CD4-positive, alpha-beta T cell (primary cell): Measurements from ENCODE around the gene QSOX1. TPM values are rescaled to one million over a fixed set of nuclear protein-coding genes. Genes with fewer than 3 reads are reported as not detected.

Experiments used
- ATAC-seq: fragments of 200-7000 bp; cut with Tn5 transposase; one replicate; pipeline ENCODE4 v1.10.0; 2022; ENCODE audit warnings: mild to moderate bottlenecking; ENCODE audit not compliant: poor library complexity
- CTCF ChIA-PET: fragments of 350-600 bp; sonication (Branson Sonifier 250); formaldehyde crosslinking; loops from one replicate; lab custom pipeline; 2021; ENCODE audit warnings: antibody characterized with exemption, inconsistent platforms; lab: Charles Lee
- POLR2A ChIA-PET: fragments of 350-600 bp; sonication (Branson Sonifier 250); formaldehyde crosslinking; loops from one replicate; lab custom pipeline; 2021; ENCODE audit warnings: antibody characterized with exemption, inconsistent platforms; lab: Charles Lee
- DNase-seq, 14 experiments: peaks; one replicate each; pipeline ENCODE4 v3.0.0-alpha.2; 2013 to 2020; ENCODE audit warnings: mixed read lengths in 2 of 14
- H3K27ac ChIP-seq, 2 donors: one replicate each; pipeline versions ENCODE4 v1.5.1 to v1.7.0; 2013; ENCODE audit warnings: low read length in 2 of 2, low read depth in 1 of 2, mild to moderate bottlenecking in 1 of 2
- H3K27me3 ChIP-seq, 2 experiments: 1 replicate in 1 of 2; 2 replicates in 1 of 2; pipeline versions ENCODE4 v1.6.1 to v1.7.0; 2013; ENCODE audit warnings: low read length in 2 of 2, control low read depth in 1 of 2, mild to moderate bottlenecking in 1 of 2, moderate library complexity in 1 of 2; ENCODE audit not compliant: insufficient read depth in 2 of 2, control insufficient read depth in 1 of 2
- H3K36me3 ChIP-seq: one replicate; pipeline ENCODE4 v1.6.1; 2013; ENCODE audit warnings: low read length, control low read depth; ENCODE audit not compliant: insufficient read depth
- H3K4me1 ChIP-seq: one replicate; pipeline ENCODE4 v1.6.1; 2013; ENCODE audit warnings: low read length, control low read depth; ENCODE audit not compliant: insufficient read depth
- H3K4me3 ChIP-seq: one replicate; pipeline ENCODE4 v1.5.1; 2013; ENCODE audit warnings: mild to moderate bottlenecking, low read length, moderate library complexity
- H3K9me3 ChIP-seq, 2 experiments: 1 replicate in 1 of 2; 2 replicates in 1 of 2; pipeline versions ENCODE4 v1.6.1 to v1.7.0; 2013; ENCODE audit warnings: low read length in 2 of 2, mild to moderate bottlenecking in 2 of 2, control low read depth in 1 of 2, moderate library complexity in 1 of 2; ENCODE audit not compliant: control insufficient read depth in 1 of 2, insufficient read depth in 1 of 2
- H3K27ac Mint-ChIP-seq: one replicate; pipeline ENCODE4 v1.8.0; 2020; ENCODE audit warnings: mixed read lengths
- H3K27me3 Mint-ChIP-seq: one replicate; pipeline ENCODE4 v1.8.0; 2021; ENCODE audit warnings: mixed read lengths
- H3K36me3 Mint-ChIP-seq: one replicate; pipeline ENCODE4 v1.8.0; 2021; ENCODE audit warnings: low read depth, mixed read lengths
- H3K4me1 Mint-ChIP-seq: one replicate; pipeline ENCODE4 v1.8.0; 2021; ENCODE audit warnings: low read depth, mixed read lengths
- H3K4me3 Mint-ChIP-seq: one replicate; pipeline ENCODE4 v1.8.0; 2020; ENCODE audit warnings: mild to moderate bottlenecking, mixed read lengths
- H3K9me3 Mint-ChIP-seq: one replicate; pipeline ENCODE4 v1.8.0; 2020; ENCODE audit warnings: mixed read lengths
- CTCF ChIP-seq: fragments of 200-600 bp; IDR thresholded peaks from one replicate; pipeline ENCODE4 v1.8.0; 2022; ENCODE audit warnings: antibody characterized with exemption, mild to moderate bottlenecking
- intact Hi-C, 2 experiments: fragments of 100-400 bp; cut with DNase I in 1 of 2; cut with micrococcal nuclease in 1 of 2; formaldehyde crosslinking; loops; one replicate each; pipeline versions ENCODE4 v1.15.1 to v1.9.0; 2023 to 2025; cut with DNase I, micrococcal nuclease
- total RNA-seq, 174 experiments: library from RNA in 2 of 174; stranded (reverse) in 2 of 174; gene quantifications; one replicate each; pipeline ENCODE4 v1.2.3 and lab custom pipeline; 2021 to 2026

Gene QSOX1
- total RNA-seq, 2 experiments from 2014 or later, result 13.7 to 14.3 TPM

DNA sequence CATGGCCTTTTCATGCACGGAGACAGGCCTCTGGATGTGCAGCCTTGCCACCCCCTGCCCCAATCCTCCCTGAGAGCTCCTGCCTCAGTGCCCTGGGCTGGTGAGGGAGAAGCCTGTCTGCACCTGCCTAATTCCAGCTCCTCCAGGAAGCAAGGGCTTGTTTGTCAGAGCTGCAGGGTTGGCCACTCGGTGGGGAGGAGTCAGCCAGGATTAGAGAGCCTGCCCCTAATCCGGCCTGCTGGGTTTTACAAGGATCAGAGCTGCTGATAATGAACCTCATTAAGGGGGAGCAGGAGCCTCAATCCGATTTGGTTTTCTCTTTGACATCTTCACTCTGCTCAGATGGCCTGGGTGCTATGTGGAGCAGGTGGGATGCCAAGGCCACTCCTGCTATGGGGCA lies 43.5 kb downstream of the QSOX1 start:
- peaks cover 26% of the 10 kb centered on the region for H3K36me3 Mint-ChIP-seq
- H3K4me1 Mint-ChIP-seq, result no peaks in the 10 kb centered on the region
- H3K27ac ChIP-seq, result no peak overlapping the region
- no peaks in the 10 kb centered on the region for H3K4me1 ChIP-seq
- ChIA-PET CTCF (no interaction called here), POLR2A (no interaction called here)
- intact Hi-C loops, result no loop called here
- TF ChIP-seq CTCF, result no peak
- H3K27me3 Mint-ChIP-seq, result no peaks in the 10 kb centered on the region
- peaks cover 11% of the 10 kb centered on the region for H3K36me3 ChIP-seq
- no peak overlapping the region for H3K4me3 ChIP-seq
- ATAC-seq (no peak), DNase-seq (no peak)
- no peaks in the 10 kb centered on the region for H3K9me3 ChIP-seq
- no peaks in the 10 kb centered on the region for H3K27me3 ChIP-seq
- no peaks in the 10 kb centered on the region for H3K9me3 Mint-ChIP-seq
- no peak overlapping the region for H3K4me3 Mint-ChIP-seq
- no peak overlapping the region for H3K27ac Mint-ChIP-seq

DNA sequence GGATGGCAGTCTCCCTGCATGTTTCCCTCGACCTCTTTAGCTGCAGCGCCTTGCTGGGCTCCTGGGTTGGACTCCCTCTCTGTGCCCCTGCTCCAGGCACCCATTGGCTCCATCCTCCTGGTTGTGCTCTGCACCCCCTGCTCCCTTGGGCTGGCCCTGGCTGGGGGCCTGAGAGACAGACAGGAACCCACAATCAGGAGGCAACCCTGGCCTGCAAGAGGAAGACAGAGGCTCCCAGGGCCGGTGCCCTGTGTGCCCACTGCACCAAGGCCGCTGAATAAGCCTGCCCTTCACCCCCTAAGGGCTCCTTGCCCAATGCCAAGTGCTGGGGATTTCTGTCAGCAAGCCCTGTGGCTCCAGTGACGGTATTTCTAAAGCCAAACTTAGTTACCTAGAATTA lies 43.9 kb downstream of the QSOX1 start:
- Mint-ChIP-seq H3K36me3 (peaks cover 24% of the 10 kb centered on the region), H3K27me3 (no peaks in the 10 kb centered on the region), H3K27ac (no peak overlapping the region), H3K4me1 (no peaks in the 10 kb centered on the region), H3K4me3 (no peak overlapping the region), H3K9me3 (no peaks in the 10 kb centered on the region)
- Histone ChIP-seq H3K4me3 (no peak overlapping the region), H3K27me3 (no peaks in the 10 kb centered on the region), H3K36me3 (peaks cover 11% of the 10 kb centered on the region), H3K4me1 (no peaks in the 10 kb centered on the region), H3K9me3 (no peaks in the 10 kb centered on the region), H3K27ac (no peak overlapping the region)
- CTCF ChIA-PET, result no interaction called here
- POLR2A ChIA-PET, result no interaction called here
- DNase-seq (no peak), ATAC-seq (no peak)
- TF ChIP-seq CTCF, result no peak
- intact Hi-C loops, result no loop called here

GRCh38 chr1:180199018-180199417 lies 44.3 kb downstream of the QSOX1 start:
- POLR2A ChIA-PET, result no interaction called here
- H3K27me3 Mint-ChIP-seq, result no peaks in the 10 kb centered on the region
- Histone ChIP-seq H3K4me1 (no peaks in the 10 kb centered on the region), H3K27ac (no peak overlapping the region), H3K27me3 (no peaks in the 10 kb centered on the region), H3K9me3 (no peaks in the 10 kb centered on the region), H3K36me3 (peaks cover 8% of the 10 kb centered on the region), H3K4me3 (no peak overlapping the region)
- no peaks in the 10 kb centered on the region for H3K9me3 Mint-ChIP-seq
- H3K4me1 Mint-ChIP-seq, result no peaks in the 10 kb centered on the region
- CTCF ChIA-PET, result no interaction called here
- no peak for TF ChIP-seq CTCF
- no peak for ATAC-seq
- H3K27ac Mint-ChIP-seq, result no peak overlapping the region
- intact Hi-C loops, result no loop called here
- peaks cover 24% of the 10 kb centered on the region for H3K36me3 Mint-ChIP-seq
- H3K4me3 Mint-ChIP-seq, result no peak overlapping the region
- no peak for DNase-seq
